HEK293T (cell line): ENCODE data around the gene MEGF8.

Experiments used
- CTCF ChIA-PET: fragments of 350-600 bp; formaldehyde crosslinking; extraction: SDS; loops from one replicate; lab custom pipeline; 2021; ENCODE audit warnings: antibody characterized with exemption, inconsistent platforms; lab: Yijun Ruan, JAX
- POLR2A ChIA-PET: fragments of 350-600 bp; formaldehyde crosslinking; extraction: SDS; loops from one replicate; lab custom pipeline; 2020; ENCODE audit warnings: antibody characterized with exemption, inconsistent platforms; lab: Yijun Ruan, JAX
- DNase-seq: peaks from one replicate; pipeline ENCODE4 v3.0.0; 2012; ENCODE audit warnings: mixed read lengths; ENCODE audit errors: extremely low spot score
- ARNT ChIP-seq: fragments of 450-650 bp; IDR thresholded peaks from 2 replicates; pipeline ENCODE4 v1.6.1; 2017; ENCODE audit warnings: mild to moderate bottlenecking
- BHLHE40 ChIP-seq: fragments of 450-650 bp; IDR thresholded peaks from 2 replicates; pipeline ENCODE4 v1.6.1; 2016; ENCODE audit warnings: mild to moderate bottlenecking, moderate library complexity, borderline replicate concordance
- CTBP1 ChIP-seq: fragments of 450-650 bp; IDR thresholded peaks from 2 replicates; pipeline ENCODE4 v1.6.1; 2016; ENCODE audit warnings: borderline replicate concordance
- ELF4 ChIP-seq: fragments of 450-650 bp; IDR thresholded peaks from 2 replicates; pipeline ENCODE4 v1.6.1; 2017; ENCODE audit warnings: antibody characterized with exemption
- FOXA1 ChIP-seq: fragments of 450-650 bp; IDR thresholded peaks from 2 replicates; pipeline ENCODE4 v1.6.1; 2016; ENCODE audit warnings: mild to moderate bottlenecking
- FOXK2 ChIP-seq: fragments of 450-650 bp; IDR thresholded peaks from 2 replicates; pipeline ENCODE4 v1.6.1; 2016; ENCODE audit warnings: mild to moderate bottlenecking
- FOXM1 ChIP-seq: fragments of 450-650 bp; IDR thresholded peaks from 2 replicates; pipeline ENCODE4 v1.6.1; 2017; ENCODE audit warnings: mild to moderate bottlenecking, borderline replicate concordance
- HDGF ChIP-seq: fragments of 450-650 bp; IDR thresholded peaks from 2 replicates; pipeline ENCODE4 v1.6.1; 2017; ENCODE audit warnings: antibody characterized with exemption, borderline replicate concordance
- L3MBTL2 ChIP-seq: fragments of 450-650 bp; conservative IDR thresholded peaks from 2 replicates; pipeline ENCODE4 v1.6.1; 2016; ENCODE audit warnings: mild to moderate bottlenecking
- LEF1 ChIP-seq: fragments of 450-650 bp; IDR thresholded peaks from 2 replicates; pipeline ENCODE4 v1.6.1; 2017; ENCODE audit warnings: mild to moderate bottlenecking, borderline replicate concordance
- NFRKB ChIP-seq: fragments of 450-650 bp; IDR thresholded peaks from 2 replicates; pipeline ENCODE4 v1.6.1; 2016; ENCODE audit warnings: mild to moderate bottlenecking, moderate library complexity
- SP1 ChIP-seq: fragments of 450-650 bp; IDR thresholded peaks from 2 replicates; pipeline ENCODE4 v1.6.1; 2017
- SUZ12 ChIP-seq: fragments of 450-650 bp; IDR thresholded peaks from 2 replicates; pipeline ENCODE4 v1.6.1; 2016; ENCODE audit warnings: mild to moderate bottlenecking
- TARDBP ChIP-seq: fragments of 450-650 bp; IDR thresholded peaks from 2 replicates; pipeline ENCODE4 v1.6.1; 2016
- ZNF384 ChIP-seq: fragments of 450-650 bp; IDR thresholded peaks from 2 replicates; pipeline ENCODE4 v1.6.1; 2016
- TF ChIP-seq, protein P1 (sequence below): fragments of 450-650 bp; IDR thresholded peaks from 2 replicates; pipeline ENCODE4 v1.6.1; 2016

MEGF8 gene

DNA sequence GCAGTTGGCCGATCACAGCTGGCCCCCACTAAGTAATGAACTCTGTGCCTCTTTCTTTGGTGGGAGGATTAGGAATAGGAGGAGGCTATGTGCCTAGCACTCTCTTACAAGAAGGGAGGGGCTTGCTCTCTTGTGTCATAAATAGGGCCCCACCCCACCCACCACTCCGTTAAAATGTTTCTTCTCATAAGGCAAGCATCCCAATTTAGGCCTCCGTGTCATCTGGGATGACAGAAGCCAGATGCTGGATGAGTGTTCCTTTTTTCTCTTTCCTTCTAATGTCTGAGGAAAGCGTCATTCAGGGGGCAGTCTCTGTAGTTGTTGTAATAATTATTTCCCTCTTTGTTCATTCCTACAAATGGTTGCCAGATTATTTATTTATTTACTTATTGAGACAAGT is 101.9 kb downstream of the MEGF8 start, which contains the start of gene LIPE:
TSS of gene LIPE (minus strand) at position 76 of the 400 bp plus-strand sequence. CDS start 239 bp downstream, outside the sequence.
- CTCF ChIA-PET = interaction anchor here (1.4 kb wide), 1 partner anchor 11 kb away, joined by 3 read pairs; no protein-coding TSS in a partner anchor

More for the DNA sequence above, 101.9 kb downstream of the MEGF8 start, which contains the start of gene LIPE:
- POLR2A ChIA-PET = interaction anchor here (2.6 kb wide), 1 partner anchor 31 kb away, joined by 10 read pairs; no protein-coding TSS in a partner anchor
- TF ChIP-seq NFRKB = no peak
- no peak for TF ChIP-seq SP1
- no peak for TF ChIP-seq ELF4
- no peak for TF ChIP-seq SUZ12
- no peak for TF ChIP-seq FOXK2
- no peak for TF ChIP-seq HDGF
- no peak for TF ChIP-seq ARNT
- TF ChIP-seq TARDBP = no peak
- no peak for TF ChIP-seq ZNF384
- TF ChIP-seq BHLHE40 = no peak
- TF ChIP-seq, protein P1, sequence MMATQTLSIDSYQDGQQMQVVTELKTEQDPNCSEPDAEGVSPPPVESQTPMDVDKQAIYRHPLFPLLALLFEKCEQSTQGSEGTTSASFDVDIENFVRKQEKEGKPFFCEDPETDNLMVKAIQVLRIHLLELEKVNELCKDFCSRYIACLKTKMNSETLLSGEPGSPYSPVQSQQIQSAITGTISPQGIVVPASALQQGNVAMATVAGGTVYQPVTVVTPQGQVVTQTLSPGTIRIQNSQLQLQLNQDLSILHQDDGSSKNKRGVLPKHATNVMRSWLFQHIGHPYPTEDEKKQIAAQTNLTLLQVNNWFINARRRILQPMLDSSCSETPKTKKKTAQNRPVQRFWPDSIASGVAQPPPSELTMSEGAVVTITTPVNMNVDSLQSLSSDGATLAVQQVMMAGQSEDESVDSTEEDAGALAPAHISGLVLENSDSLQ = no peak
- TF ChIP-seq FOXA1 = no peak
- no peak for TF ChIP-seq L3MBTL2
- TF ChIP-seq FOXM1 = no peak
- no peak for TF ChIP-seq CTBP1
- TF ChIP-seq LEF1 = no peak
- DNase-seq = no peak
